Mesenchymal stem cell (in vitro differentiated cells and primary cell): ENCODE results near the gene GRB7.
A peak's percentile ranks its signal among the peaks of the same experiment; 100 is the strongest.

ENCODE experiments used
- DNase-seq: peaks from one replicate; pipeline ENCODE4 v3.0.0-alpha.2; 2013
- H2AFZ ChIP-seq: one replicate; pipeline ENCODE4 v1.6.1; 2013; ENCODE audit warnings: low read depth, mild to moderate bottlenecking, control low read depth, inconsistent platforms, low read length, moderate library complexity
- H2AK5ac ChIP-seq: 2 replicates; pipeline ENCODE4 v1.6.1; 2013; ENCODE audit warnings: low read length, moderate library complexity, mild to moderate bottlenecking, inconsistent platforms; ENCODE audit not compliant: severe bottlenecking
- H2BK120ac ChIP-seq: one replicate; pipeline ENCODE4 v1.6.1; 2013; ENCODE audit warnings: low read depth, mild to moderate bottlenecking, inconsistent platforms, low read length, moderate library complexity
- H2BK12ac ChIP-seq, 2 experiments: one replicate each; pipeline ENCODE4 v1.6.1; 2013; ENCODE audit warnings: inconsistent platforms in 2 of 2, low read length in 2 of 2, mild to moderate bottlenecking in 2 of 2, moderate library complexity in 2 of 2, control low read depth in 1 of 2
- H2BK15ac ChIP-seq: one replicate; pipeline ENCODE4 v1.6.1; 2013; ENCODE audit warnings: mild to moderate bottlenecking, low read depth, inconsistent platforms; ENCODE audit not compliant: poor library complexity, severe bottlenecking
- H2BK5ac ChIP-seq: 2 replicates; pipeline ENCODE4 v1.6.1; 2013; ENCODE audit warnings: low read depth, mild to moderate bottlenecking, low read length, control low read depth, inconsistent platforms; ENCODE audit not compliant: poor library complexity, severe bottlenecking
- H3K14ac ChIP-seq, 2 experiments: one replicate each; pipeline ENCODE4 v1.6.1; 2013; ENCODE audit warnings: inconsistent platforms in 2 of 2, low read length in 2 of 2, control low read depth in 1 of 2, mild to moderate bottlenecking in 1 of 2, moderate library complexity in 1 of 2
- H3K18ac ChIP-seq, 2 experiments: one replicate each; pipeline ENCODE4 v1.6.1; 2013; ENCODE audit warnings: inconsistent platforms in 2 of 2, low read length in 2 of 2, control low read depth in 1 of 2, low read depth in 1 of 2, mild to moderate bottlenecking in 1 of 2
- H3K23ac ChIP-seq, 2 experiments: one replicate each; pipeline ENCODE4 v1.6.1; 2013; ENCODE audit warnings: inconsistent platforms in 2 of 2, low read length in 2 of 2, mild to moderate bottlenecking in 2 of 2, moderate library complexity in 2 of 2, control low read depth in 1 of 2
- H3K27ac ChIP-seq: 2 replicates; pipeline ENCODE4 v1.5.1; 2013; ENCODE audit warnings: mild to moderate bottlenecking, moderate library complexity, low read length, control low read depth, inconsistent platforms; ENCODE audit not compliant: poor library complexity, severe bottlenecking
- H3K27me3 ChIP-seq, 2 experiments: 2 replicates each; pipeline versions ENCODE4 v1.6.1 to v1.7.0; 2013; ENCODE audit warnings: low read length in 2 of 2, mild to moderate bottlenecking in 2 of 2, moderate library complexity in 2 of 2, control low read depth in 1 of 2, inconsistent platforms in 1 of 2; ENCODE audit not compliant: control insufficient read depth in 1 of 2, insufficient read depth in 1 of 2
- H3K36me3 ChIP-seq, 2 experiments: 2 replicates each; pipeline versions ENCODE4 v1.6.1 to v1.7.0; 2013; ENCODE audit warnings: low read length in 2 of 2, control low read depth in 1 of 2, inconsistent platforms in 1 of 2, low read depth in 1 of 2, mild to moderate bottlenecking in 1 of 2; ENCODE audit not compliant: insufficient read depth in 2 of 2, control insufficient read depth in 1 of 2
- H3K4ac ChIP-seq, 2 experiments: one replicate each; pipeline ENCODE4 v1.6.1; 2013; ENCODE audit warnings: inconsistent platforms in 2 of 2, low read length in 2 of 2, mild to moderate bottlenecking in 2 of 2, moderate library complexity in 2 of 2, control low read depth in 1 of 2, low read depth in 1 of 2
- H3K4me1 ChIP-seq: 2 replicates; pipeline ENCODE4 v1.6.1; 2013; ENCODE audit warnings: low read depth, low read length, control low read depth; ENCODE audit not compliant: control insufficient read depth, insufficient read depth
- H3K4me2 ChIP-seq: 2 replicates; pipeline ENCODE4 v1.6.1; 2013; ENCODE audit warnings: low read length, mild to moderate bottlenecking, inconsistent platforms; ENCODE audit not compliant: poor library complexity, severe bottlenecking
- H3K4me3 ChIP-seq, 2 experiments: 2 replicates each; pipeline versions ENCODE4 v1.5.1 to v1.7.0; 2013; ENCODE audit warnings: low read length in 2 of 2, mild to moderate bottlenecking in 2 of 2, control low read depth in 1 of 2, low read depth in 1 of 2; ENCODE audit not compliant: insufficient read depth in 1 of 2
- H3K79me1 ChIP-seq: replicated peaks from 2 replicates; pipeline ENCODE4 v1.6.1; 2013; ENCODE audit warnings: mild to moderate bottlenecking, control low read depth, low read length, inconsistent platforms; ENCODE audit not compliant: poor library complexity, severe bottlenecking
- H3K9ac ChIP-seq: 2 replicates; pipeline ENCODE4 v1.7.0; 2013; ENCODE audit warnings: mild to moderate bottlenecking, low read length, moderate library complexity
- H3K9me3 ChIP-seq: 2 replicates; pipeline ENCODE4 v1.7.0; 2013; ENCODE audit warnings: mild to moderate bottlenecking, low read length; ENCODE audit not compliant: control insufficient read depth
- H4K8ac ChIP-seq: one replicate; pipeline ENCODE4 v1.6.1; 2013; ENCODE audit warnings: inconsistent platforms, mild to moderate bottlenecking, low read length, moderate library complexity
- H4K91ac ChIP-seq: one replicate; pipeline ENCODE4 v1.6.1; 2013; ENCODE audit warnings: mild to moderate bottlenecking, low read length, inconsistent platforms
- WGBS: methylation state at CpG from one replicate; pipeline ENCODE4 v1.1.7; 2013; ENCODE audit warnings: mixed read lengths; 5-methylcytosine and 5-hydroxymethylcytosine counted together

GRB7 gene

GRCh38 chr17:39755554-39756379 lies 18.0 kb downstream of the GRB7 start:
- Histone ChIP-seq H3K9me3 (no peaks in the 10 kb centered on the region), H2BK120ac (no peak overlapping the region), H3K9ac (no peak overlapping the region), H3K36me3 (no peaks in the 10 kb centered on the region), H2AK5ac (peak overlapping the region; percentile 2), H3K79me1 (no peaks in the 10 kb centered on the region), H3K4ac (no peak overlapping the region), H4K8ac (peak overlapping the region; percentile 70), H2BK15ac (no peak overlapping the region), H3K4me2 (no peak overlapping the region), H2AFZ (no peak overlapping the region), H2BK12ac (peak overlapping the region in 1 of 2 experiments; percentile 64), H3K4me3 (no peak overlapping the region), H3K23ac (no peak overlapping the region), H3K18ac (peak overlapping the region in 1 of 2 experiments; percentile 74), H2BK5ac (no peak overlapping the region), H4K91ac (no peak overlapping the region), H3K27ac (peak overlapping the region; percentile 56), H3K4me1 (peaks cover 34% of the 10 kb centered on the region), H3K27me3 (peaks cover 5 to 31% of the 10 kb centered on the region in 2 experiments), H3K14ac (no peak overlapping the region)
- peak; percentile 36 for DNase-seq
- 72% methylated on average over 14 of the region's 18 CpGs for WGBS

DNA sequence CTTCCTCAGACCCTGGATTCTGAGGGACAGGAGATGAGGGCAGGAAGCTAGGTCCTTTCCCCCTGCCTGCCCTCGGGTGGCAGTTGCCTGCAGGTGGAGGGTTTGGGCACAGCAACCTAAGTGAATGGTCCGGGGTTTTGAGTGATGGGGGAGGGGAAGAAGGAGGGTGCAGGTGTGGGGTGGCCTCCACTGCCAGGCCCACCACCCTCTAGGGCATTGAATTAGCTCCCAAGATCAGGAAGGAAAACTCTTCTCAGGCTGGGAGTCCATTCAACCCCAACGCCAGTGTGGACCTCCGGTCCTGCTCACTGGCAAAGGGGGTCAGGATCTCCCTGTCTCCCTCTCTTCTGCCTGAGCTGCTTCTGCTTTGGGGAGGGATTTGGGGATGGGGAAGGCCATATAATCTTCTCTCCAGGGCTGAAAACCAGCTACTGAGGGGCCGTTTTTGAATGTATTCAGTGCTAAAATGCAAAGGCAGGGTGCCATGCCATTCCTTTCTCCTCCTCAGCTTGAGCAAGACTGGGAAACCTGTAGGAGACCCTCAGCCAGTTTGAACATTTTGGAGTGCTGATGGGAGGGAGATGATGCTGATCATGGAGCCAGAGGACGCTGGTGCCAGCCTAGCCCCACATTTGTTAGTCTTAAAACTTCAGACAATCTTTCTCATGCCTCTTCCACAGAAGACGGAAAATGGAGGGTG lies 18.8 kb downstream of the GRB7 start:
- Histone ChIP-seq H2BK15ac (no peak overlapping the region), H2AK5ac (no peak overlapping the region), H3K4me2 (no peak overlapping the region), H3K9ac (no peak overlapping the region), H4K91ac (no peak overlapping the region), H3K23ac (no peak overlapping the region), H2BK12ac (no peak overlapping the region), H3K27me3 (peaks cover 5 to 35% of the 10 kb centered on the region in 2 experiments), H3K4ac (no peak overlapping the region), H2BK120ac (no peak overlapping the region), H3K27ac (no peak overlapping the region), H2BK5ac (no peak overlapping the region), H3K4me3 (no peak overlapping the region), H3K14ac (no peak overlapping the region), H2AFZ (no peak overlapping the region), H3K79me1 (no peaks in the 10 kb centered on the region), H3K9me3 (no peaks in the 10 kb centered on the region), H3K36me3 (no peaks in the 10 kb centered on the region), H3K4me1 (peaks cover 29% of the 10 kb centered on the region), H4K8ac (no peak overlapping the region), H3K18ac (no peak overlapping the region)
- 67% methylated on average over 5 of the region's 7 CpGs for WGBS
- DNase-seq = no peak

DNA sequence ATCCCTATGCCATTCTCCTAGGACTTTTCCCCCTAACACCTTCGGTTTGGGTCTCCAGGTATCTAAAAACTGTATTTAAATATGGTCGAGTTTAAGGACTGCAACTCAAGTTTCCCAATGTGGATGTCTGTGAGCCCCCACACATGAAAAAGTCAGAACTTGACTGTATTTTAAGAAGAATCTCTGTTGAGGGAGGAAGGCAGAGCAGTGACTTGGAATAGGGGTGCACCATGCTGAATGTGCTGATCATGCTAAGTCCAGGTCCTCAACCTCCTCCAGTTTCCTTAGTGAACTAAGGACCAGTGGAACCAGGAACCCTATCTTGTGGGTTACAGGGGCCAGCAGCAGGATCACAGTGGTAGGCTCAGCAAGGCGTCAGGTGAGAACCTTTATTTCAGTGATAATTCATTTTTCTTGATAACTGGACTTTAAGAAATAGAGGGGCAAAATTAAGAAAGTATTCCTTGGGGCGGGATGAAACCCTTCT lies 19.5 kb downstream of the GRB7 start:
- no peak overlapping the region for H4K8ac ChIP-seq
- no peak overlapping the region for H4K91ac ChIP-seq
- H3K79me1 ChIP-seq = no peaks in the 10 kb centered on the region
- H3K23ac ChIP-seq = no peak overlapping the region
- H3K18ac ChIP-seq = no peak overlapping the region
- H2BK5ac ChIP-seq = no peak overlapping the region
- H3K27me3 ChIP-seq = peaks cover 5 to 38% of the 10 kb centered on the region in 2 experiments
- H2AFZ ChIP-seq = no peak overlapping the region
- H3K9ac ChIP-seq = no peak overlapping the region
- H2AK5ac ChIP-seq = no peak overlapping the region
- H2BK120ac ChIP-seq = no peak overlapping the region
- peaks cover 25% of the 10 kb centered on the region for H3K4me1 ChIP-seq
- H3K27ac ChIP-seq = no peak overlapping the region
- no peak overlapping the region for H3K4ac ChIP-seq
- 90% methylated on average over 3 of the region's 4 CpGs for WGBS
- H3K14ac ChIP-seq = no peak overlapping the region
- no peak overlapping the region for H2BK15ac ChIP-seq
- no peak overlapping the region for H3K4me3 ChIP-seq
- H3K4me2 ChIP-seq = no peak overlapping the region
- no peaks in the 10 kb centered on the region for H3K36me3 ChIP-seq
- H2BK12ac ChIP-seq = no peak overlapping the region
- no peaks in the 10 kb centered on the region for H3K9me3 ChIP-seq
- no peak for DNase-seq
